ENCODE data around the gene PLPP4. TPM values are rescaled to one million over a fixed set of nuclear protein-coding genes. Genes with fewer than 3 reads are reported as not detected.

PLPP4 gene
- polyA plus RNA-seq, 1 of the 3 experiments (the other 2 are of a cell fraction): 27.9 TPM

- Histone ChIP-seq H2AFZ (ENCODE audit: low read depth) (no peak overlapping the region), H3K27ac (ENCODE audit: low read depth in 2 of 2, low read length in 1 of 2) (no peak overlapping the region), H3K9me2 (no peaks in the 10 kb centered on the region), H4K20me1 (ENCODE audit: insufficient read depth) (peaks cover 4% of the 10 kb centered on the region; the same call in 1 of the 2 replicates), H3K36me3 (replicated peaks in 1 of 2; ENCODE audit: control insufficient read depth in 1 of 2, insufficient read depth in 2 of 2, low read length in 1 of 2) (peaks cover 0 to 21% of the 10 kb centered on the region in 2 experiments), H3K4me1 (ENCODE audit: control insufficient read depth in 1 of 2, insufficient read depth in 2 of 2, low read depth in 1 of 2, low read length in 1 of 2) (peaks cover 0 to 17% of the 10 kb centered on the region in 2 experiments; a peak in 2 of 4 replicates), H3K4me2 (no peak overlapping the region), H3K79me2 (ENCODE audit: insufficient read depth) (peaks cover 20% of the 10 kb centered on the region; the same call in 1 of the 2 replicates), H3K4me3 (ENCODE audit: low read depth in 2 of 2, low read length in 1 of 2) (no peak overlapping the region), H3K27me3 (ENCODE audit: insufficient read depth) (no peaks in the 10 kb centered on the region), H3F3A (replicated peaks; ENCODE audit: insufficient read depth) (peaks cover 7% of the 10 kb centered on the region), H3K9me3 (no peaks in the 10 kb centered on the region), H3K9ac (no peak overlapping the region)
- POLR2A ChIA-PET: no interaction called here
- CTCF ChIA-PET: interaction anchor here (0.8 to 1.0 kb wide), 2 partner anchors 11 to 163 kb away, joined by 3 read pairs; no protein-coding TSS in a partner anchor
- no peak for DNase-seq
- WGBS (ENCODE audit: low lambda C conversion rate): 79% methylated on average over 5 of the region's 5 CpGs
- TF ChIP-seq FOSL2 (IDR thresholded peaks at IDR 0.05; ENCODE audit: borderline replicate concordance, low read depth): no peak
- TF ChIP-seq NRF1 (IDR thresholded peaks at IDR 0.05; ENCODE audit: low read depth, low read length): no peak
- TF ChIP-seq POLR2AphosphoS5 (IDR thresholded peaks at IDR 0.05; ENCODE audit: low read depth, low read length): no peak
- TF ChIP-seq, protein P1, sequence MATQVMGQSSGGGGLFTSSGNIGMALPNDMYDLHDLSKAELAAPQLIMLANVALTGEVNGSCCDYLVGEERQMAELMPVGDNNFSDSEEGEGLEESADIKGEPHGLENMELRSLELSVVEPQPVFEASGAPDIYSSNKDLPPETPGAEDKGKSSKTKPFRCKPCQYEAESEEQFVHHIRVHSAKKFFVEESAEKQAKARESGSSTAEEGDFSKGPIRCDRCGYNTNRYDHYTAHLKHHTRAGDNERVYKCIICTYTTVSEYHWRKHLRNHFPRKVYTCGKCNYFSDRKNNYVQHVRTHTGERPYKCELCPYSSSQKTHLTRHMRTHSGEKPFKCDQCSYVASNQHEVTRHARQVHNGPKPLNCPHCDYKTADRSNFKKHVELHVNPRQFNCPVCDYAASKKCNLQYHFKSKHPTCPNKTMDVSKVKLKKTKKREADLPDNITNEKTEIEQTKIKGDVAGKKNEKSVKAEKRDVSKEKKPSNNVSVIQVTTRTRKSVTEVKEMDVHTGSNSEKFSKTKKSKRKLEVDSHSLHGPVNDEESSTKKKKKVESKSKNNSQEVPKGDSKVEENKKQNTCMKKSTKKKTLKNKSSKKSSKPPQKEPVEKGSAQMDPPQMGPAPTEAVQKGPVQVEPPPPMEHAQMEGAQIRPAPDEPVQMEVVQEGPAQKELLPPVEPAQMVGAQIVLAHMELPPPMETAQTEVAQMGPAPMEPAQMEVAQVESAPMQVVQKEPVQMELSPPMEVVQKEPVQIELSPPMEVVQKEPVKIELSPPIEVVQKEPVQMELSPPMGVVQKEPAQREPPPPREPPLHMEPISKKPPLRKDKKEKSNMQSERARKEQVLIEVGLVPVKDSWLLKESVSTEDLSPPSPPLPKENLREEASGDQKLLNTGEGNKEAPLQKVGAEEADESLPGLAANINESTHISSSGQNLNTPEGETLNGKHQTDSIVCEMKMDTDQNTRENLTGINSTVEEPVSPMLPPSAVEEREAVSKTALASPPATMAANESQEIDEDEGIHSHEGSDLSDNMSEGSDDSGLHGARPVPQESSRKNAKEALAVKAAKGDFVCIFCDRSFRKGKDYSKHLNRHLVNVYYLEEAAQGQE (IDR thresholded peaks at IDR 0.05; ENCODE audit: low read depth, low read length): no peak
- no peak for TF ChIP-seq TAF1 (IDR thresholded peaks at IDR 0.05; ENCODE audit: borderline replicate concordance, low read depth, low read length)
- no peak for TF ChIP-seq GATA2 (CRISPR knock-in tag; IDR thresholded peaks at IDR 0.05)
- no peak for TF ChIP-seq MEF2A (IDR thresholded peaks at IDR 0.05; ENCODE audit: borderline replicate concordance, low read depth)
- no peak for TF ChIP-seq RFX5 (IDR thresholded peaks at IDR 0.05; ENCODE audit: low read length)
- no peak for TF ChIP-seq JUND (IDR thresholded peaks at IDR 0.05)
- TF ChIP-seq CHD2 (IDR thresholded peaks at IDR 0.05; ENCODE audit: low read length, partially characterized antibody): no peak
- TF ChIP-seq FOXJ3 (CRISPR knock-in tag; IDR thresholded peaks at IDR 0.05): no peak
- TF ChIP-seq RCOR1 (IDR thresholded peaks at IDR 0.05; ENCODE audit: low read length): no peak
- no peak for TF ChIP-seq SMC3 (IDR thresholded peaks at IDR 0.05; ENCODE audit: low read depth, low read length)
- TF ChIP-seq EP300 (IDR thresholded peaks at IDR 0.05; ENCODE audit: borderline replicate concordance in 1 of 2, low read depth in 1 of 2, low read length in 1 of 2): no peak
- TF ChIP-seq YY1 (IDR thresholded peaks at IDR 0.05; ENCODE audit: low read depth): no peak
- TF ChIP-seq, protein P2, sequence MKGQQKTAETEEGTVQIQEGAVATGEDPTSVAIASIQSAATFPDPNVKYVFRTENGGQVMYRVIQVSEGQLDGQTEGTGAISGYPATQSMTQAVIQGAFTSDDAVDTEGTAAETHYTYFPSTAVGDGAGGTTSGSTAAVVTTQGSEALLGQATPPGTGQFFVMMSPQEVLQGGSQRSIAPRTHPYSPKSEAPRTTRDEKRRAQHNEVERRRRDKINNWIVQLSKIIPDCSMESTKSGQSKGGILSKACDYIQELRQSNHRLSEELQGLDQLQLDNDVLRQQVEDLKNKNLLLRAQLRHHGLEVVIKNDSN (IDR thresholded peaks at IDR 0.05; ENCODE audit: borderline replicate concordance, low read depth): no peak
- no peak for TF ChIP-seq RXRA (IDR thresholded peaks at IDR 0.05; ENCODE audit: borderline replicate concordance, low read depth)
- TF ChIP-seq, protein P3, sequence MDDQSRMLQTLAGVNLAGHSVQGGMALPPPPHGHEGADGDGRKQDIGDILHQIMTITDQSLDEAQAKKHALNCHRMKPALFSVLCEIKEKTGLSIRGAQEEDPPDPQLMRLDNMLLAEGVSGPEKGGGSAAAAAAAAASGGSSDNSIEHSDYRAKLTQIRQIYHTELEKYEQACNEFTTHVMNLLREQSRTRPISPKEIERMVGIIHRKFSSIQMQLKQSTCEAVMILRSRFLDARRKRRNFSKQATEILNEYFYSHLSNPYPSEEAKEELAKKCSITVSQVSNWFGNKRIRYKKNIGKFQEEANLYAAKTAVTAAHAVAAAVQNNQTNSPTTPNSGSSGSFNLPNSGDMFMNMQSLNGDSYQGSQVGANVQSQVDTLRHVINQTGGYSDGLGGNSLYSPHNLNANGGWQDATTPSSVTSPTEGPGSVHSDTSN (IDR thresholded peaks at IDR 0.05): no peak
- TF ChIP-seq TCF12 (IDR thresholded peaks at IDR 0.05): no peak
Measured at GRCh38 chr10:120587061-120587460, 130.0 kb downstream of the PLPP4 start.

All from SK-N-SH (cell line).